Lung (tissue), 16 donors: ENCODE measurements around the gene RGS21. TPM values are rescaled to one million over a fixed set of nuclear protein-coding genes. Genes with fewer than 3 reads are reported as not detected.

Experiments used
- ATAC-seq: fragments of 200-7000 bp; cut with Tn5 transposase; one replicate; pipeline ENCODE4 v1.9.1; 2020; ENCODE audit warnings: moderate number of reproducible peaks; ENCODE audit not compliant: insufficient read depth, low FRiP score
- DNase-seq, 3 donors: peaks; one replicate each; pipeline ENCODE4 v3.0.0-alpha.2; 2013 to 2017
- H3K27ac ChIP-seq, 2 donors: one replicate each; pipeline ENCODE4 v1.5.1; 2013; ENCODE audit warnings: mild to moderate bottlenecking in 2 of 2, moderate library complexity in 2 of 2, control low read depth in 1 of 2, inconsistent platforms in 1 of 2, low read depth in 1 of 2, low read length in 1 of 2
- H3K27me3 ChIP-seq, 3 donors: one replicate each; pipeline ENCODE4 v1.5.1; 2013; ENCODE audit warnings: low read length in 2 of 3; ENCODE audit not compliant: control insufficient read depth in 3 of 3, insufficient read depth in 3 of 3
- H3K36me3 ChIP-seq, 4 donors: one replicate each; pipeline ENCODE4 v1.5.1; 2013; ENCODE audit warnings: low read length in 4 of 4, mild to moderate bottlenecking in 1 of 4, moderate library complexity in 1 of 4; ENCODE audit not compliant: control insufficient read depth in 4 of 4, insufficient read depth in 4 of 4
- H3K4me1 ChIP-seq, 5 donors: one replicate each; pipeline ENCODE4 v1.5.1; 2013; ENCODE audit warnings: low read length in 5 of 5, mild to moderate bottlenecking in 2 of 5, moderate library complexity in 1 of 5; ENCODE audit not compliant: control insufficient read depth in 5 of 5, insufficient read depth in 5 of 5
- H3K4me3 ChIP-seq: one replicate; pipeline ENCODE4 v1.5.1; 2013; ENCODE audit warnings: mild to moderate bottlenecking, control low read depth, moderate library complexity
- H3K9ac ChIP-seq, 2 donors: one replicate each; pipeline ENCODE4 v1.5.1; 2013; ENCODE audit warnings: low read length in 2 of 2, control low read depth in 1 of 2; ENCODE audit not compliant: insufficient read depth in 1 of 2
- H3K9me3 ChIP-seq, 4 donors: one replicate each; pipeline ENCODE4 v1.5.1; 2013; ENCODE audit warnings: low read length in 3 of 4, mild to moderate bottlenecking in 1 of 4, moderate library complexity in 1 of 4; ENCODE audit not compliant: control insufficient read depth in 4 of 4, insufficient read depth in 3 of 4
- CTCF ChIP-seq: IDR thresholded peaks from 2 replicates; pipeline ENCODE4 v1.5.1; 2012; ENCODE audit warnings: mild to moderate bottlenecking; ENCODE audit errors: control extremely low read depth, extremely low read depth
- WGBS, 2 donors: extraction: QIAGEN DNeasy Blood & Tissue Kit; methylation state at CpG; one replicate each; pipeline ENCODE4 v1.1.7; 2013; 5-methylcytosine and 5-hydroxymethylcytosine counted together
- long read RNA-seq, 5 donors: transcript quantifications; one replicate each; lab custom pipeline, GENCODE V29; 2026
- polyA plus RNA-seq, 2 donors: library from polyadenylated mRNA; stranded (reverse); fragments of 200-250 nt; gene quantifications; one replicate each; pipeline ENCODE4 v1.2.1, GENCODE V29; 2013
- total RNA-seq, 2 donors: library from RNA; depleted of rRNA in 1 of 2; stranded (reverse); fragments of >200 nt in 1 of 2; gene quantifications; one replicate each; pipeline ENCODE4 v1.2.1, GENCODE V29; 2014 to 2021
- donor health status: control.
- donor health status: control.
- donor health status: Bipolar disorder and iron deficiency.
- donor health status: healthy.
- donor health status: DM: yes; HTN: yes; CAD: no.

Gene RGS21, protein sequence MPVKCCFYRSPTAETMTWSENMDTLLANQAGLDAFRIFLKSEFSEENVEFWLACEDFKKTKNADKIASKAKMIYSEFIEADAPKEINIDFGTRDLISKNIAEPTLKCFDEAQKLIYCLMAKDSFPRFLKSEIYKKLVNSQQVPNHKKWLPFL
- total RNA-seq: not detected
- not detected for polyA plus RNA-seq
- long read RNA-seq, donor 1: 0 reads
- long read RNA-seq, donor 2: 0 reads
- long read RNA-seq, donor 3: 0 reads
- long read RNA-seq, donor 4: 0 reads
- long read RNA-seq, donor 5: 0 reads

GRCh38 chr1:192316942-192317450 lies at the start of gene RGS21:
Gene RGS21 (plus strand): TSS chr1:192316992. CDS start chr1:192343037, 26,045 bp downstream.
- no peak within 1 kb of the TSS for H3K4me3 ChIP-seq
- no peaks in the 10 kb centered on the region for H3K36me3 ChIP-seq
- no peaks in the 10 kb centered on the region for H3K27me3 ChIP-seq
- no peaks in the 10 kb centered on the region for H3K9me3 ChIP-seq
- 48% methylated on average over 2 of the region's 2 CpGs for WGBS, 2 donors
- H3K4me1 ChIP-seq: no peaks in the 10 kb centered on the region
- no peak within 1 kb of the TSS for H3K9ac ChIP-seq
- no peak for TF ChIP-seq CTCF
- DNase-seq (no peak), ATAC-seq (no peak)
- H3K27ac ChIP-seq: no peak within 1 kb of the TSS

DNA sequence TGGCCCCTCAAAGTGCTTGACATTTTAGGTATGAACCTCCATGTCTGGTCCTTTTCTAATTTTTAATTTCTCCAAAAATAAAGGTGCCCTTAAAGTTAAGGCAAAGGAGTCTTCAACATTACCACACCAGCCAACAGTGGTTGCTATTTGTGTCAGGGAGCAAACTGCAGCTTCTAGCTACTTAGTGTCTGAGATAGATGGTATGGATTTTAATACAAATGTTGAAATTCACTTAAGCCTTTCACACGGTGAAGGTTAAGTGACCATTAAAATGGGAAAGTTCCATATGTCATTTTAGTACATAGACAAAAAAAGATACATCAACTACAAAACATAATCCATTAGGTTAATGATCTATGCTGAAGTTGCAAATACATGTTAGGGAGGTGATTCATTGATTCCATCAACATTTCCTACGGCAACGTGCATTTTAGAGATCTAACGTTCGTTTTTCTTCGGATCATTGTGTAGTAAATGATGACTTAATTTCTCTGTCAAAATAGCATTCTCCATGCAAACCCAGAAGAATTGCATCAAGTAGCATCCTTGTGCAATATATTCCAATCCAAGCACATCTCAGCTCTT lies 48.2 kb upstream of the RGS21 start:
- no peak for ATAC-seq
- H3K9ac ChIP-seq: no peak overlapping the region
- WGBS, 2 donors: 85 to 94% methylated on average over 6 of the region's 6 CpGs
- H3K9me3 ChIP-seq: no peaks in the 10 kb centered on the region
- no peaks in the 10 kb centered on the region for H3K4me1 ChIP-seq
- no peaks in the 10 kb centered on the region for H3K36me3 ChIP-seq
- no peaks in the 10 kb centered on the region for H3K27me3 ChIP-seq
- no peak overlapping the region for H3K4me3 ChIP-seq
- no peak for DNase-seq
- H3K27ac ChIP-seq: no peak overlapping the region
- TF ChIP-seq CTCF: no peak

GRCh38 chr1:192270398-192270797 lies 46.4 kb upstream of the RGS21 start:
- no peaks in the 10 kb centered on the region for H3K36me3 ChIP-seq
- no peak for DNase-seq
- H3K27ac ChIP-seq: no peak overlapping the region
- 82 to 89% methylated on average over 1 of the region's 1 CpG for WGBS, 2 donors
- no peaks in the 10 kb centered on the region for H3K4me1 ChIP-seq
- no peak overlapping the region for H3K9ac ChIP-seq
- H3K27me3 ChIP-seq: no peaks in the 10 kb centered on the region
- H3K9me3 ChIP-seq: no peaks in the 10 kb centered on the region
- no peak for ATAC-seq
- TF ChIP-seq CTCF: no peak
- H3K4me3 ChIP-seq: no peak overlapping the region
